ENCODE measurements around the gene PGA4.
"Not testable (repeated sequence)": the region's sequence is repeated elsewhere in the genome, so short reads cannot be mapped to it uniquely, and the experiment has no call there.

The PGA4 gene

GRCh38 chr11:61249201-61249600 lies 27.1 kb downstream of the PGA4 start:
- H2AFZ ChIP-seq (ENCODE audit: low read length, unreplicated experiment); H3K79me2 ChIP-seq (ENCODE audit: control insufficient read depth, insufficient read depth, low read length, unreplicated experiment); H3K27ac ChIP-seq (ENCODE audit: low read depth, low read length); H3K4me3 ChIP-seq (ENCODE audit: low read depth, low read length); H3K27me3 ChIP-seq (ENCODE audit: insufficient read depth, low read length); H3K4me1 ChIP-seq (ENCODE audit: control insufficient read depth, insufficient read depth, low read length, unreplicated experiment); H3K36me3 ChIP-seq (ENCODE audit: insufficient read depth, low read length): not testable (repeated sequence)

- H3K4me3 ChIP-seq (ENCODE audit: low read depth, low read length); H3K79me2 ChIP-seq (ENCODE audit: control insufficient read depth, insufficient read depth, low read length, unreplicated experiment); H2AFZ ChIP-seq (ENCODE audit: low read length, unreplicated experiment); H3K27me3 ChIP-seq (ENCODE audit: insufficient read depth, low read length); H3K27ac ChIP-seq (ENCODE audit: low read depth, low read length); H3K36me3 ChIP-seq (ENCODE audit: insufficient read depth, low read length); H3K4me1 ChIP-seq (ENCODE audit: control insufficient read depth, insufficient read depth, low read length, unreplicated experiment): not testable (repeated sequence)
These were observed 28.9 kb downstream of the PGA4 start for GRCh38 chr11:61250796-61251765.

GRCh38 chr11:61252332-61252731 lies 30.2 kb downstream of the PGA4 start:
- H3K36me3 ChIP-seq (ENCODE audit: insufficient read depth, low read length); H3K4me1 ChIP-seq (ENCODE audit: control insufficient read depth, insufficient read depth, low read length, unreplicated experiment); H3K27me3 ChIP-seq (ENCODE audit: insufficient read depth, low read length); H3K4me3 ChIP-seq (ENCODE audit: low read depth, low read length); H3K79me2 ChIP-seq (ENCODE audit: control insufficient read depth, insufficient read depth, low read length, unreplicated experiment); H3K27ac ChIP-seq (ENCODE audit: low read depth, low read length); H2AFZ ChIP-seq (ENCODE audit: low read length, unreplicated experiment): not testable (repeated sequence)

- no peaks in the 10 kb centered on the region for H3K36me3 ChIP-seq (ENCODE audit: insufficient read depth, low read length)
- H3K79me2 ChIP-seq (ENCODE audit: control insufficient read depth, insufficient read depth, low read length, unreplicated experiment) = no peaks in the 10 kb centered on the region
- no peak overlapping the region for H3K4me3 ChIP-seq (ENCODE audit: low read depth, low read length)
- no peaks in the 10 kb centered on the region for H3K27me3 ChIP-seq (ENCODE audit: insufficient read depth, low read length)
- H3K4me1 ChIP-seq (ENCODE audit: control insufficient read depth, insufficient read depth, low read length, unreplicated experiment) = no peaks in the 10 kb centered on the region
- H3K27ac ChIP-seq (ENCODE audit: low read depth, low read length) = no peak overlapping the region
- no peak overlapping the region for H2AFZ ChIP-seq (ENCODE audit: low read length, unreplicated experiment)
These were observed 32.4 kb downstream of the PGA4 start for GRCh38 chr11:61254403-61255025.

GRCh38 chr11:61256710-61257482 lies 34.7 kb downstream of the PGA4 start:
- H2AFZ ChIP-seq (ENCODE audit: low read length, unreplicated experiment) = no peak overlapping the region
- H3K4me3 ChIP-seq (ENCODE audit: low read depth, low read length) = no peak overlapping the region
- H3K79me2 ChIP-seq (ENCODE audit: control insufficient read depth, insufficient read depth, low read length, unreplicated experiment) = no peaks in the 10 kb centered on the region
- no peaks in the 10 kb centered on the region for H3K36me3 ChIP-seq (ENCODE audit: insufficient read depth, low read length)
- peaks cover 2% of the 10 kb centered on the region for H3K4me1 ChIP-seq (ENCODE audit: control insufficient read depth, insufficient read depth, low read length, unreplicated experiment)
- no peaks in the 10 kb centered on the region for H3K27me3 ChIP-seq (ENCODE audit: insufficient read depth, low read length)
- no peak overlapping the region for H3K27ac ChIP-seq (ENCODE audit: low read depth, low read length)

- Histone ChIP-seq H2AFZ (ENCODE audit: low read length, unreplicated experiment) (no peak overlapping the region), H3K4me3 (ENCODE audit: low read depth, low read length) (no peak overlapping the region), H3K27me3 (ENCODE audit: insufficient read depth, low read length) (no peaks in the 10 kb centered on the region), H3K36me3 (ENCODE audit: insufficient read depth, low read length) (no peaks in the 10 kb centered on the region), H3K79me2 (ENCODE audit: control insufficient read depth, insufficient read depth, low read length, unreplicated experiment) (no peaks in the 10 kb centered on the region), H3K4me1 (ENCODE audit: control insufficient read depth, insufficient read depth, low read length, unreplicated experiment) (peaks cover 2% of the 10 kb centered on the region), H3K27ac (ENCODE audit: low read depth, low read length) (no peak overlapping the region)
These were observed 36.4 kb downstream of the PGA4 start for GRCh38 chr11:61258546-61258945.

- Histone ChIP-seq H3K4me1 (ENCODE audit: control insufficient read depth, insufficient read depth, low read length, unreplicated experiment) (peaks cover 2% of the 10 kb centered on the region), H3K36me3 (ENCODE audit: insufficient read depth, low read length) (no peaks in the 10 kb centered on the region), H3K79me2 (ENCODE audit: control insufficient read depth, insufficient read depth, low read length, unreplicated experiment) (no peaks in the 10 kb centered on the region), H3K4me3 (ENCODE audit: low read depth, low read length) (no peak overlapping the region), H3K27ac (ENCODE audit: low read depth, low read length) (no peak overlapping the region), H3K27me3 (ENCODE audit: insufficient read depth, low read length) (no peaks in the 10 kb centered on the region), H2AFZ (ENCODE audit: low read length, unreplicated experiment) (no peak overlapping the region)
These were observed 37.2 kb downstream of the PGA4 start for GRCh38 chr11:61259363-61259762.

- H2AFZ ChIP-seq (ENCODE audit: low read length, unreplicated experiment) = no peak overlapping the region
- H3K27ac ChIP-seq (ENCODE audit: low read depth, low read length) = no peak overlapping the region
- no peaks in the 10 kb centered on the region for H3K27me3 ChIP-seq (ENCODE audit: insufficient read depth, low read length)
- no peaks in the 10 kb centered on the region for H3K36me3 ChIP-seq (ENCODE audit: insufficient read depth, low read length)
- H3K4me1 ChIP-seq (ENCODE audit: control insufficient read depth, insufficient read depth, low read length, unreplicated experiment) = peaks cover 6% of the 10 kb centered on the region
- no peaks in the 10 kb centered on the region for H3K79me2 ChIP-seq (ENCODE audit: control insufficient read depth, insufficient read depth, low read length, unreplicated experiment)
- no peak overlapping the region for H3K4me3 ChIP-seq (ENCODE audit: low read depth, low read length)
These were observed 42.2 kb downstream of the PGA4 start for GRCh38 chr11:61264371-61264770.

GRCh38 chr11:61264795-61265194 lies 42.6 kb downstream of the PGA4 start:
- Histone ChIP-seq H3K27ac (ENCODE audit: low read depth, low read length) (no peak overlapping the region), H3K36me3 (ENCODE audit: insufficient read depth, low read length) (no peaks in the 10 kb centered on the region), H3K4me3 (ENCODE audit: low read depth, low read length) (no peak overlapping the region), H3K27me3 (ENCODE audit: insufficient read depth, low read length) (no peaks in the 10 kb centered on the region), H3K79me2 (ENCODE audit: control insufficient read depth, insufficient read depth, low read length, unreplicated experiment) (no peaks in the 10 kb centered on the region), H2AFZ (ENCODE audit: low read length, unreplicated experiment) (no peak overlapping the region), H3K4me1 (ENCODE audit: control insufficient read depth, insufficient read depth, low read length, unreplicated experiment) (peaks cover 6% of the 10 kb centered on the region)

GRCh38 chr11:61265357-61265756 lies 43.2 kb downstream of the PGA4 start:
- no peaks in the 10 kb centered on the region for H3K27me3 ChIP-seq (ENCODE audit: insufficient read depth, low read length)
- no peak overlapping the region for H2AFZ ChIP-seq (ENCODE audit: low read length, unreplicated experiment)
- peaks cover 6% of the 10 kb centered on the region for H3K4me1 ChIP-seq (ENCODE audit: control insufficient read depth, insufficient read depth, low read length, unreplicated experiment)
- H3K27ac ChIP-seq (ENCODE audit: low read depth, low read length) = no peak overlapping the region
- H3K4me3 ChIP-seq (ENCODE audit: low read depth, low read length) = no peak overlapping the region
- H3K36me3 ChIP-seq (ENCODE audit: insufficient read depth, low read length) = no peaks in the 10 kb centered on the region
- no peaks in the 10 kb centered on the region for H3K79me2 ChIP-seq (ENCODE audit: control insufficient read depth, insufficient read depth, low read length, unreplicated experiment)

Measured in ACC112 (cell line).